Thyroid gland (tissue), 4 donors: ENCODE results near the gene C9orf50.

Source experiments
- POLR2A ChIP-seq, 2 donors: fragments of 450-650 bp; IDR thresholded peaks; one replicate each; pipeline ENCODE4 v1.6.1; 2017; ENCODE audit warnings: antibody characterized with exemption in 2 of 2, mild to moderate bottlenecking in 2 of 2, moderate library complexity in 1 of 2
- TF ChIP-seq, protein P1 (sequence below), 6 experiments: fragments of 200-600 bp in 3 of 6; fragments of 450-650 bp in 3 of 6; sonication (generic) in 3 of 6; IDR thresholded peaks; one replicate each; pipeline ENCODE4 v1.5.1; 2016 to 2019; ENCODE audit warnings: antibody characterized with exemption in 6 of 6, mild to moderate bottlenecking in 2 of 6, inconsistent platforms in 1 of 6, moderate library complexity in 1 of 6

DNA sequence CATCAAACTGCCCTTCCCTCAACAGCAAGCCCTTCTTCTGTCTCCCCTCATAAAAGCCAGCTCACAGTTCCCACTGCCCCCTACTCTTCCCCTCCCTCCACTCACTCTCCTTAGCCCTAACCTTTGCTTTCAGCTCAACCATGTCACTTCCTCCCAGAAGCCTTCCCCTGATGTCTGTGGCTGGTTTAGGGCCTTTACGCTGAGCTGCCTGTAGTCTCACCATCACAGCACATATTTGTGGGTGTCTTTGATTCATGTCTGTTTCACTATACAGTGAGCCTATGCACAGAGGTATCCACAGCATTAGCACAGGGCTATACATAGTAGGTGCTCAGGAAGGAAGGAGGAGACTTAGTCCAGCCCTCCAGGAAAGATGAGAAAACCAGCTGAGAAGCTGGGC, 34.7 kb downstream of the C9orf50 start:
- TF ChIP-seq, protein P1, sequence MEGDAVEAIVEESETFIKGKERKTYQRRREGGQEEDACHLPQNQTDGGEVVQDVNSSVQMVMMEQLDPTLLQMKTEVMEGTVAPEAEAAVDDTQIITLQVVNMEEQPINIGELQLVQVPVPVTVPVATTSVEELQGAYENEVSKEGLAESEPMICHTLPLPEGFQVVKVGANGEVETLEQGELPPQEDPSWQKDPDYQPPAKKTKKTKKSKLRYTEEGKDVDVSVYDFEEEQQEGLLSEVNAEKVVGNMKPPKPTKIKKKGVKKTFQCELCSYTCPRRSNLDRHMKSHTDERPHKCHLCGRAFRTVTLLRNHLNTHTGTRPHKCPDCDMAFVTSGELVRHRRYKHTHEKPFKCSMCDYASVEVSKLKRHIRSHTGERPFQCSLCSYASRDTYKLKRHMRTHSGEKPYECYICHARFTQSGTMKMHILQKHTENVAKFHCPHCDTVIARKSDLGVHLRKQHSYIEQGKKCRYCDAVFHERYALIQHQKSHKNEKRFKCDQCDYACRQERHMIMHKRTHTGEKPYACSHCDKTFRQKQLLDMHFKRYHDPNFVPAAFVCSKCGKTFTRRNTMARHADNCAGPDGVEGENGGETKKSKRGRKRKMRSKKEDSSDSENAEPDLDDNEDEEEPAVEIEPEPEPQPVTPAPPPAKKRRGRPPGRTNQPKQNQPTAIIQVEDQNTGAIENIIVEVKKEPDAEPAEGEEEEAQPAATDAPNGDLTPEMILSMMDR (IDR thresholded peaks at IDR 0.05): no peak
- TF ChIP-seq POLR2A (IDR thresholded peaks at IDR 0.05): no peak
